PC-3 (cell line): ENCODE data around the gene UBL7.

Source experiments
- EZH2 ChIP-seq: fragments of 300-600 bp; sonication (generic); IDR thresholded peaks from one replicate; pipeline ENCODE4 v1.6.1; 2017; ENCODE audit warnings: antibody characterized with exemption, mild to moderate bottlenecking, low read length; ENCODE audit not compliant: unreplicated experiment
- TF ChIP-seq, protein P1 (sequence below): fragments of 300-600 bp; sonication (generic); conservative IDR thresholded peaks from 2 replicates; pipeline ENCODE4 v1.5.1; 2017; ENCODE audit warnings: antibody characterized with exemption, low read depth, mild to moderate bottlenecking, low read length

- TF ChIP-seq EZH2: no peak
- TF ChIP-seq, protein P1, sequence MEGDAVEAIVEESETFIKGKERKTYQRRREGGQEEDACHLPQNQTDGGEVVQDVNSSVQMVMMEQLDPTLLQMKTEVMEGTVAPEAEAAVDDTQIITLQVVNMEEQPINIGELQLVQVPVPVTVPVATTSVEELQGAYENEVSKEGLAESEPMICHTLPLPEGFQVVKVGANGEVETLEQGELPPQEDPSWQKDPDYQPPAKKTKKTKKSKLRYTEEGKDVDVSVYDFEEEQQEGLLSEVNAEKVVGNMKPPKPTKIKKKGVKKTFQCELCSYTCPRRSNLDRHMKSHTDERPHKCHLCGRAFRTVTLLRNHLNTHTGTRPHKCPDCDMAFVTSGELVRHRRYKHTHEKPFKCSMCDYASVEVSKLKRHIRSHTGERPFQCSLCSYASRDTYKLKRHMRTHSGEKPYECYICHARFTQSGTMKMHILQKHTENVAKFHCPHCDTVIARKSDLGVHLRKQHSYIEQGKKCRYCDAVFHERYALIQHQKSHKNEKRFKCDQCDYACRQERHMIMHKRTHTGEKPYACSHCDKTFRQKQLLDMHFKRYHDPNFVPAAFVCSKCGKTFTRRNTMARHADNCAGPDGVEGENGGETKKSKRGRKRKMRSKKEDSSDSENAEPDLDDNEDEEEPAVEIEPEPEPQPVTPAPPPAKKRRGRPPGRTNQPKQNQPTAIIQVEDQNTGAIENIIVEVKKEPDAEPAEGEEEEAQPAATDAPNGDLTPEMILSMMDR: no peak
Observed at GRCh38 chr15:74497584-74497983, 36.6 kb upstream of the UBL7 start.
